ENCODE measurements around the gene CATSPERZ. TPM values are rescaled to one million over a fixed set of nuclear protein-coding genes. Genes with fewer than 3 reads are reported as not detected.

CATSPERZ gene
- total and polyA plus RNA-seq, 2 donors (not counting 3 experiments of a cell fraction or from before 2014, with no cell fraction given) = 0.11 TPM; not detected in 1

- Histone ChIP-seq H2AFZ (ENCODE audit: low read depth, low read length) (no peak overlapping the region), H3K9me1 (replicated peaks; ENCODE audit: control insufficient read depth, extremely low read depth, insufficient read depth, low read length) (no peaks in the 10 kb centered on the region), H3K79me2 (ENCODE audit: control insufficient read depth, insufficient read depth, low read length) (peaks cover 2% of the 10 kb centered on the region), H3K36me3 (ENCODE audit: control insufficient read depth in 2 of 2, extremely low read depth in 1 of 2, insufficient read depth in 2 of 2, low read length in 2 of 2) (no peaks in the 10 kb centered on the region), H3K9me3 (replicated peaks; ENCODE audit: control insufficient read depth, insufficient read depth, low read length) (no peaks in the 10 kb centered on the region), H3K27ac (ENCODE audit: insufficient read depth, low read depth, low read length) (no peak overlapping the region), H3K4me3 (replicated peaks in 1 of 3; ENCODE audit: insufficient read depth in 1 of 3, low read depth in 1 of 3, low read length in 3 of 3) (no peak overlapping the region), H3K4me2 (ENCODE audit: insufficient read depth, low read length) (no peak overlapping the region), H3K27me3 (ENCODE audit: control insufficient read depth in 2 of 2, insufficient read depth in 2 of 2, low read length in 2 of 2) (peaks cover 20 to 29% of the 10 kb centered on the region in 2 experiments), H4K20me1 (replicated peaks; ENCODE audit: control insufficient read depth, extremely low read depth, insufficient read depth, low read length) (no peaks in the 10 kb centered on the region), H3K9ac (replicated peaks; ENCODE audit: extremely low read depth, insufficient read depth, low read length) (no peak overlapping the region), H3K4me1 (ENCODE audit: control insufficient read depth, extremely low read depth, insufficient read depth, low read length) (peaks cover 11% of the 10 kb centered on the region)
- BruUV-seq (replicated peaks) = no TSS peak
- ChIA-PET CTCF (interaction anchor here (1.1 to 2.2 kb wide), 2 partner anchors 13 to 16 kb away, joined by 4 to 8 read pairs; no protein-coding TSS in a partner anchor), POLR2A (interaction anchor here (0.5 kb wide), 1 partner anchor 17 kb away, joined by 3 read pairs; no protein-coding TSS in a partner anchor)
- dilution Hi-C loops (cut with MboI; ENCODE audit: extremely low pct_ligation_motif_present, low sequenced_read_pairs) (no loop called here), intact Hi-C loops (cut with micrococcal nuclease) (loop anchor here (5.0 kb wide), 1 partner anchor 101 kb away; the partner anchor contains the start of gene STIP1)
- no peak for FAIRE-seq
- TF ChIP-seq MYC (IDR thresholded peaks at IDR 0.05; ENCODE audit: low read depth, low read length) = no peak
- TF ChIP-seq CTCF (IDR thresholded peaks at IDR 0.05; ENCODE audit: extremely low read depth in 1 of 2, insufficient read depth in 1 of 2, low read depth in 1 of 2, low read length in 2 of 2) = no peak
- no peak for TF ChIP-seq POLR2AphosphoS5 (IDR thresholded peaks at IDR 0.05; ENCODE audit: insufficient read depth, low read depth, low read length)
- DNase-seq (ENCODE audit: low read depth, low spot score) = no peak
Observed at GRCh38 chr11:64287676-64288352, 12.3 kb upstream of the CATSPERZ start.

- dilution Hi-C loops (cut with MboI; ENCODE audit: extremely low pct_ligation_motif_present, low sequenced_read_pairs) = no loop called here
- no peaks in the 10 kb centered on the region for H3K36me3 ChIP-seq (ENCODE audit: control insufficient read depth in 2 of 2, extremely low read depth in 1 of 2, insufficient read depth in 2 of 2, low read length in 2 of 2)
- no peak overlapping the region for H3K4me3 ChIP-seq (replicated peaks in 1 of 3; ENCODE audit: insufficient read depth in 1 of 3, low read depth in 1 of 3, low read length in 3 of 3)
- TF ChIP-seq MAX (IDR thresholded peaks at IDR 0.05; ENCODE audit: insufficient read depth, insufficient read length) (no peak), JUN (IDR thresholded peaks at IDR 0.05; ENCODE audit: borderline replicate concordance, insufficient read depth, insufficient read length, low read depth) (no peak), MYC (IDR thresholded peaks at IDR 0.05; ENCODE audit: low read depth, low read length) (no peak), GATA2 (IDR thresholded peaks at IDR 0.05; ENCODE audit: insufficient read depth, insufficient read length, low read depth, low read length) (no peak), EZH2 (IDR thresholded peaks at IDR 0.05; ENCODE audit: borderline replicate concordance, low read depth, low read length, severe bottlenecking) (no peak), FOS (IDR thresholded peaks at IDR 0.05; ENCODE audit: borderline replicate concordance, insufficient read depth, low read length) (no peak), POLR2AphosphoS5 (IDR thresholded peaks at IDR 0.05; ENCODE audit: insufficient read depth, low read depth, low read length) (no peak), CTCF (IDR thresholded peaks at IDR 0.05; ENCODE audit: extremely low read depth in 1 of 2, insufficient read depth in 1 of 2, low read depth in 1 of 2, low read length in 2 of 2) (no peak), POLR2A (IDR thresholded peaks at IDR 0.05; ENCODE audit: low read depth, low read length) (no peak)
- FAIRE-seq = no peak
- ChIA-PET POLR2A (no interaction called here), CTCF (interaction anchor here (1.1 to 2.2 kb wide), 2 partner anchors 13 to 16 kb away, joined by 4 to 8 read pairs; no protein-coding TSS in a partner anchor)
- DNase-seq (ENCODE audit: low read depth, low spot score) = no peak
- H3K9me1 ChIP-seq (replicated peaks; ENCODE audit: control insufficient read depth, extremely low read depth, insufficient read depth, low read length) = no peaks in the 10 kb centered on the region
- H2AFZ ChIP-seq (ENCODE audit: low read depth, low read length) = no peak overlapping the region
- H3K9me3 ChIP-seq (replicated peaks; ENCODE audit: control insufficient read depth, insufficient read depth, low read length) = no peaks in the 10 kb centered on the region
- no TSS peak for BruUV-seq (replicated peaks)
- peaks cover 11% of the 10 kb centered on the region for H3K4me1 ChIP-seq (ENCODE audit: control insufficient read depth, extremely low read depth, insufficient read depth, low read length)
- no peak overlapping the region for H3K27ac ChIP-seq (ENCODE audit: insufficient read depth, low read depth, low read length)
- no peak overlapping the region for H3K4me2 ChIP-seq (ENCODE audit: insufficient read depth, low read length)
- intact Hi-C loops (cut with micrococcal nuclease) = loop anchor here (5.0 kb wide), 1 partner anchor 101 kb away; the partner anchor contains the start of gene STIP1
- H4K20me1 ChIP-seq (replicated peaks; ENCODE audit: control insufficient read depth, extremely low read depth, insufficient read depth, low read length) = no peaks in the 10 kb centered on the region
- peaks cover 1% of the 10 kb centered on the region for H3K79me2 ChIP-seq (ENCODE audit: control insufficient read depth, insufficient read depth, low read length)
- peaks cover 25 to 34% of the 10 kb centered on the region in 2 experiments for H3K27me3 ChIP-seq (ENCODE audit: control insufficient read depth in 2 of 2, insufficient read depth in 2 of 2, low read length in 2 of 2)
- no peak overlapping the region for H3K9ac ChIP-seq (replicated peaks; ENCODE audit: extremely low read depth, insufficient read depth, low read length)
Observed at GRCh38 chr11:64288353-64288750, 11.8 kb upstream of the CATSPERZ start.

Measured in endothelial cell of umbilical vein (primary cell).